HepG2 (cell line): ENCODE data around the gene DCTN2.
"Not testable (repeated sequence)": the region's sequence is repeated elsewhere in the genome, so short reads cannot be mapped to it uniquely, and the experiment has no call there.

ENCODE experiments used
- NRL ChIP-seq: sonication (generic); formaldehyde crosslinking; IDR thresholded peaks from 2 replicates; pipeline ENCODE4 v1.5.0; 2020; ENCODE audit warnings: missing genetic modification reagents, mild to moderate bottlenecking, moderate library complexity, borderline replicate concordance
- POLR2A ChIP-seq, 2 experiments: IDR thresholded peaks; 2 replicates each; pipeline ENCODE4 v1.6.1; 2011; ENCODE audit warnings: low read depth in 2 of 2, low read length in 2 of 2, mild to moderate bottlenecking in 1 of 2, moderate library complexity in 1 of 2; ENCODE audit not compliant: insufficient read depth in 1 of 2
- TF ChIP-seq, protein P1 (sequence below): sonication (generic); formaldehyde crosslinking; IDR thresholded peaks from 2 replicates; pipeline ENCODE4 v1.5.0; 2020; ENCODE audit warnings: mild to moderate bottlenecking, missing genetic modification reagents, moderate library complexity

DNA sequence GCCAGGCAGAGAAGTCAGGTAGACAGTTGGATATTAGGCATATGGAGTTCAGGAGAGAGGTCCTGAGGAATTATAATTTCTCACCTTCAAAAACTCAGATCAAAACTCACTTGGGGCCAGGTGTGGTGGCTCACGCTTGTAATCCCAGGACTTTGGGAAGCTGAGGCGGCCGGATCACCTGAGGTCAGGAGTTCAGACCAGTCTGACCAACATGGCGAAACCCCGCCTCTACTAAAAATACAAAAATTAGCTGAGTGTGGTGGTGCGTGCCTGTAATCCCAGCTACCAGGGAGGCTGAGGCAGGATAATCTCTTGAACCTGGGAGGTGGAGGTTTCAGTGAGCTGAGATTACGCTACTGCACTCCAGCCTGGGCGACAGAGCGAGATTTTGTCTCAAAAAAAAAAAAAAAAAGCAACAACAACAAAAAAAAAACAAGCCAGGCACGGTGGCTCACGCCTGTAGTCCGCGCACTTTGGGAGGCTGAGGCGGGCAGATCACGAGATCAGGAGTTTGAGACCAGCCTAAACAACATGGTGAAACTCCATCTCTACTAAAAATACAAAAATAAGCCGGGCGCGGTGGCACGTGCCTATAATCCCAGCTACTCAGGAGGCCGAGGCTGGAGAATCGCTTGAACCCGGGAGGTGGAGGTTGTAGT, 44.6 kb downstream of the DCTN2 start:
- TF ChIP-seq, protein P1, sequence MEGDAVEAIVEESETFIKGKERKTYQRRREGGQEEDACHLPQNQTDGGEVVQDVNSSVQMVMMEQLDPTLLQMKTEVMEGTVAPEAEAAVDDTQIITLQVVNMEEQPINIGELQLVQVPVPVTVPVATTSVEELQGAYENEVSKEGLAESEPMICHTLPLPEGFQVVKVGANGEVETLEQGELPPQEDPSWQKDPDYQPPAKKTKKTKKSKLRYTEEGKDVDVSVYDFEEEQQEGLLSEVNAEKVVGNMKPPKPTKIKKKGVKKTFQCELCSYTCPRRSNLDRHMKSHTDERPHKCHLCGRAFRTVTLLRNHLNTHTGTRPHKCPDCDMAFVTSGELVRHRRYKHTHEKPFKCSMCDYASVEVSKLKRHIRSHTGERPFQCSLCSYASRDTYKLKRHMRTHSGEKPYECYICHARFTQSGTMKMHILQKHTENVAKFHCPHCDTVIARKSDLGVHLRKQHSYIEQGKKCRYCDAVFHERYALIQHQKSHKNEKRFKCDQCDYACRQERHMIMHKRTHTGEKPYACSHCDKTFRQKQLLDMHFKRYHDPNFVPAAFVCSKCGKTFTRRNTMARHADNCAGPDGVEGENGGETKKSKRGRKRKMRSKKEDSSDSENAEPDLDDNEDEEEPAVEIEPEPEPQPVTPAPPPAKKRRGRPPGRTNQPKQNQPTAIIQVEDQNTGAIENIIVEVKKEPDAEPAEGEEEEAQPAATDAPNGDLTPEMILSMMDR = not testable (repeated sequence)
- TF ChIP-seq NRL (CRISPR knock-in tag); POLR2A (IDR thresholded peaks at IDR 0.05; ENCODE audit: insufficient read depth in 1 of 2, low read depth in 2 of 2, low read length in 2 of 2): not testable (repeated sequence)
